ENCODE data around the gene DVL2.

DNA sequence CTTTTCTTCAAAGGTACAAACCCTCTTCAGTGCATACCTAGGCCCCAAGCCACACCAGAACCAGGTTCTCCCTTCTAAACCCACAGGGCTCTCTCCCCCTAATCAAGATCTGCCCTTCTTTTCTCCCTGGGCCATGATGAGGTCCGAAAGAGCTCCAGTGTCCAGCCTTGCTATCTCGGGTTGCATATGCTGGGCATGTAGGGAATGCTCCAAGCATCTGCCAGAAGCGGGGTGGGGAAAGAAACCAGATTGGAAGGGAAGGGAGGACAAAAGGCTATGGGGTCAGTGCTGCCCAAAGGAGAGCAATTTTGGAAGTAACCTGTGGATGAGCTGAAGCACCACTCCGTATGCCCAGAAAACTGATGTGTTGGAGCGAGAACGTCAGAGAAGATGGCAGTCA lies 14.9 kb upstream of the DVL2 start:
- no peak for TF ChIP-seq POLR2AphosphoS5 (IDR thresholded peaks at IDR 0.05; ENCODE audit: borderline replicate concordance, low read depth, low read length)
- no peak for TF ChIP-seq EZH2 (IDR thresholded peaks at IDR 0.05)
- TF ChIP-seq FOXP2 (optimal IDR thresholded peaks at IDR 0.05; ENCODE audit: control extremely low read depth, extremely low read length, insufficient read depth): no peak

Data from SK-N-MC (cell line).